ENCODE results near the gene CT45A7.
"Not testable (repeated sequence)": the region's sequence is repeated elsewhere in the genome, so short reads cannot be mapped to it uniquely, and the experiment has no call there.

CT45A7 gene

GRCh38 chrX:135837180-135837579 lies at the start of gene CT45A7:
TSS of gene CT45A7 (minus strand) at chrX:135837280. CDS start at chrX:135833533, 3,747 bp downstream.
- DNase-seq (ENCODE audit: low read depth) = not testable (repeated sequence)

GRCh38 chrX:135882741-135883140 lies 45.7 kb upstream of the CT45A7 start:
- not testable (repeated sequence) for DNase-seq (ENCODE audit: low read depth)

GRCh38 chrX:135871712-135872111 lies 34.6 kb upstream of the CT45A7 start, which contains the start of gene CT45A9:
TSS of gene CT45A9 (minus strand) at chrX:135871812. CDS start at chrX:135868061, 3,751 bp downstream.
- DNase-seq (ENCODE audit: low read depth) = not testable (repeated sequence)

GRCh38 chrX:135854438-135854837 lies 17.4 kb upstream of the CT45A7 start, which contains the start of gene CT45A8:
TSS of gene CT45A8 (minus strand) at chrX:135854538. CDS start at chrX:135850783, 3,755 bp downstream.
- not testable (repeated sequence) for DNase-seq (ENCODE audit: low read depth)

GRCh38 chrX:135819912-135820311 lies 17.2 kb downstream of the CT45A7 start, which contains the start of gene CT45A2:
TSS of gene CT45A2 (minus strand) at chrX:135820012. CDS start at chrX:135816265, 3,747 bp downstream.
- not testable (repeated sequence) for DNase-seq (ENCODE audit: low read depth)

- DNase-seq (ENCODE audit: low read depth) = not testable (repeated sequence)
Observed at GRCh38 chrX:135802687-135803086, 34.4 kb downstream of the CT45A7 start, which contains the start of gene CT45A6. TSS of gene CT45A6 (minus strand) at chrX:135802787. CDS start at chrX:135798993, 3,794 bp downstream.

GRCh38 chrX:135785403-135785802 lies 51.7 kb downstream of the CT45A7 start, which contains the start of gene CT45A5:
TSS of gene CT45A5 (minus strand) at chrX:135785503. CDS start at chrX:135781729, 3,774 bp downstream.
- DNase-seq (ENCODE audit: low read depth) = not testable (repeated sequence)
